HG03103 (cell line): ENCODE measurements around the gene SLC27A2.
"Not testable (repeated sequence)": the region's sequence is repeated elsewhere in the genome, so short reads cannot be mapped to it uniquely, and the experiment has no call there.

Experiments
- ATAC-seq: cut with Tn5 transposase; IDR thresholded peaks from one replicate; pipeline ENCODE4 v1.9.1; 2021; ENCODE audit warnings: low read depth; ENCODE audit not compliant: unreplicated experiment

Gene SLC27A2

DNA sequence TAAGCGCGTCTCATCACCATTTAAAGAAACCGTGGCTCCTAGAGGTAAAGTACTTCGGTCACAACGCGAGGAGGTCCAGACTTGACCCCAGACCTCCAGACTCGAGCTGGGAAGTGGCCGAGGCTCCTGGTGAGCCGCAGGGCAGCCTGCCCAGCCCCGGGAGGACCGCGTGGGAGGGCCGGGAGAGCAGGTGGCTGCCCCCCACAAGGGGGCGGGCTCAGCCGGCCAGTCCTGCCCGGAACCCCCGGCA, at the start of gene SLC27A2:
TSS of gene SLC27A2 (plus strand) at position 228 of the 250 bp plus-strand sequence. CDS start 232 bp downstream, outside the sequence.
- ATAC-seq: peak; percentile 43

DNA sequence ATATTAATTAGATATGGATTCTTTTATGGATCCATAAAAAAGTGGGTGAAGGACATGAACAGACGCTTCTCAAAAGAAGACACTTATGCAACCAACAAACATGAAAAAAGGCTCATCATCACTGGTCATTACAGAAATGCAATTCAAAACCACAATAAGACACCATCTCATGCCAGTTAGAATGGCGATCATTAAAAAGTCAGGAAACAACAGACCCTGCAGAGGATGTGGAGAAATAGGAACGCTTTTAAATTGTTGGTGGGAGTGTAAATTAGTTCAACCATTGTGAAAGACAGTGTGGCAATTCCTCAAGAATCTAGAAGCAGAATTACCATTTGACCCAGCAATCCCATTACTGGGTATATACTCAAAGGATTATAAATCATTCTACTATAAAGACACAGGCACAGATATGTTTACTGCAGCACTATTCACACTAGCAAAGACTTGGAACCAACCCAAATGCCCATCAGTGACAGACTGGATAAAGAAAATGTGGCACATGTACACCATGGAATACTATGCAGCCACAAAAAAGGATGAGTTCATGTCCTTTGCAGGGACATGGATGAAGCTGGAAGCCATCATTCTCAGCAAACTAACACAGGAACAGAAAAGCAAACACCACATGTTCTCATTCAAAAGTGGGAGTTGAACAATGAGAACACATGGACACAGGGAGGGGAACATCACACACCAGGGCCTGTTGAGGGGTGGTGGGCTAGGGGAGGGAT, 49.6 kb upstream of the SLC27A2 start:
- not testable (repeated sequence) for ATAC-seq

DNA sequence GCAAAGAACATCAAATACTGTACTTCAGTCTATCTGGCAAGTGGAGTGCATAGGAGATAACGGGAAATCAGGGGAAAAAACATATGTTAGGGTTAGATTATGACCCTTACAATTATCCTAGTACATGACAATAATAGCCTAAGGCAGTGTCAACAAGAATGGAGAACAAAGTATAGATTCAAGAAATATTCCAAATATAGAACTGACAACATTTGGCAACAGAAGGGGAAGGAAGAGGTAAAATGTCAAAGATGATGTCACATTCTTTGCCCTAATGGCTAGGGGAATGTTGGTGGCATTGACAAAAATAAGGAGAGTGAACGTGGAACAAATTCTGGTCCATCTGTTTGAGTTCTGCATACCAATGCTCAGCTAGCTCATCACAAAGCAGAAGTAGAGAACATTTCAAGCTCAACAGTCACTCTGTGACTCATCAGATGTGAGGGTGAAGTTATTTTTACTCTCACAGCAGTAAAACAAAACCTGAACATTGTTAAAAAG, 47.4 kb upstream of the SLC27A2 start:
- peak; percentile 69 for ATAC-seq

DNA sequence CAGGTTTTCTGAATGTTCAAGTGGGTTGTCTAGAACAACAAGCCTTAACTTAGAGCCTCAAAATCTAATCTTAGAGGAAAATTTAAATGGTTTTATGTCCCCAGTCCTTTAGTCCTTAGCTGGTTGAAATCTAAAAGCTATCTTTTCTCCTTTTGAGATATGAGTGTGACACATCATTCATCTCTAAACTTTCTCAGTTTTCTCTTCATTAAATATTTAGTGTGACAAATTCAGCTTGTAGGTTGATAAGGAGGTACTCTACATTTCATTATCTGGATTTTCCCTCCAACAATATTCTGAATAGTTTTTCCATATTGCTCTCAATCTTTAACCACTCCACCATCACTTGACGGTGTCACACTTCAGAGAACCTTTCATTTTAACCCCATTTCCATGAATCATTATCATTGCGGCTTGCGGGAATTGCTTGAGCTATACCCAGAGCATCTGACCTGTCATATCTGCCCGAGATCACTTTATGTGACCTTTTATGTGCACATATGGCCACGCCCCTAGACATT, 46.9 kb upstream of the SLC27A2 start:
- peak; percentile 50 for ATAC-seq

DNA sequence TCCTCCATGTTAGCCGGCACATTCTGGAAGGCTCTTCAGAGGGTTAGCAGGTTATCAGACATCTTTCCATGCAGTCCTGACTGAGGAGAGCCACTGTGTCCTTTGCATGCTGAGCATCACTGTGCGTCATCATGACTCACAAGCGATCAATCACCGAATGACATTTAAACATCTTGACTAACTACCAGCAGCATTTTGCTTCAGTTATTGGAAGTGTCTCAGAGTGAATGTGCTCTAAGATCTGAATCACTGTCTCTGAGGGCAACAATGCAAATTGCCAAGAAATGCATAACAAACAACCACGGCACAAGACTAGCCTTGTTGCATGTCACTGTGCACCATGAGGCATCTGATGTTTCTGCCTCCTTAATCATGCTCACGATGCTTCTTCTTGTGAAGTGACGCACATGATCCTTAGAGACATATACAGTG, 44.6 kb upstream of the SLC27A2 start:
- no peak for ATAC-seq

DNA sequence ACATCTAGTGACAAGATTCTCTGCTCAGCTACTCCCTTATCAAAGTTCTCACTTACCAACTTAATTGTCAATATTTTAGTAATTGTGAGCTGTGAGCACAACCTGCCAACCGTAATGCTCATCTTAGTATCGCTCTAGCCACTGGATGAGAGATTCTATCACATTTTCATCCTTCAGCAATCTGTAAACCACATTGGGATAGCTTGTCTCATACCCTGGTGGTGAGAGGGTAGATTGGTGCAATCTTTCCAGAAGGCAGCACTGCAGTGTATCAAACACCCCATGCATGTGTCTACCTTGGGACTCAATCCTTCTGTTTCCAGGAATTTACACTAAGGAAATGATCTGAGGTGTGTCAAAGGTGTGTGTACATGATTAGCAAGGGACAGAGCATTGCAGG, 44.1 kb upstream of the SLC27A2 start:
- ATAC-seq: no peak

DNA sequence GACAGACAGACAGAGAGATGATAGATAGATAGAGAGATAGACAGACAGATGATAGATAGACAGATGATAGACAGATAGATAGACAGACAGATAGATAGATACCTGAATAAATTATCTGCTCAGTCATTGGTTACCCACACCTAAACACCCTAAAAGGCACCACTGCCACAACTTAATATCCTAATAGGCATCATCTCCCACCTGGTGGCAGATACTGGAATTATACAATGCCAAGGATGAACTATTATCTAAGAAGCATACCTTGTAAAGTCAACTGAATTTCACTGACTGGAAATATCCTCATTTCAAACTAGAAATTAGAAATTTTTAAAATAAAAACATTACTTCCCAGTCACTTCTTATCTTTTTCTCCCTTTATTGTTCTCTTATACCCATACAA, 43.6 kb upstream of the SLC27A2 start:
- ATAC-seq: no peak

DNA sequence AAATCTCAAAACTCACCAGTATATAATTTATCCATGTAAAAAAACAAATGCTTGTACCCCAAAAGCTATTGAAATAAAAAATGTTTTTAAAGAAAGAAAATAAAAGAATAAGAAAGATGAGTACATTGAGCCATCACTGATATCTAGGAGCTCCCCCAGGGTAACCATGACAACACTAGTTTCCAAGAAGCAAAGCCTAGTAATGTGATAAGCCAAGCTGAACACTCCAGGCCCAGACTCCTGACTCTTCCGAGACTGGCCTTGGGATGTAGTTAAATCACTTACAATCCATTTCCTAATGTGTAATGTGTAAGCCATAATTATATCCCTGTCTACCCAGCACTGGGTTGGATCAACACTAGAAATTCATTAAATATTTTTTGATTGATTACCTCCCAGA, 41.9 kb upstream of the SLC27A2 start:
- no peak for ATAC-seq

DNA sequence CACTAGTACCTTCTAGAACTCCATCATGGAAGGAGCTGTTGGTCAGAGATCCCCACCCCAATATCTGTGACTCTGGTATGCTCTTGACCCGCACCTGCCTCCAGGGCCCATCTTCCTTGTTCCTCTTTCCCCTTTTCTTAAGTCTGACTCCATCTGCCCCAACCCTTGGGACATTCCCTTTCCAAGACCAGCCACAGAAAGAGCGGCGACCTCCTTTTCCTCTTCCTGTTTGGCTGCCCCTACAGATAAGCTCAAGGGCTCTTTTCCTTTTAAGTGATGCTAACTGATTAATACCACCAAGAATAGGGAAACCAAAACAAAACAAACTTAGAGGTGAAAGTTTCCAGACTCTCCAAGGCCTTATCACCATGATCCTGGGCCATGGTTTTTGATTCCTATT, 41.0 kb upstream of the SLC27A2 start:
- no peak for ATAC-seq

DNA sequence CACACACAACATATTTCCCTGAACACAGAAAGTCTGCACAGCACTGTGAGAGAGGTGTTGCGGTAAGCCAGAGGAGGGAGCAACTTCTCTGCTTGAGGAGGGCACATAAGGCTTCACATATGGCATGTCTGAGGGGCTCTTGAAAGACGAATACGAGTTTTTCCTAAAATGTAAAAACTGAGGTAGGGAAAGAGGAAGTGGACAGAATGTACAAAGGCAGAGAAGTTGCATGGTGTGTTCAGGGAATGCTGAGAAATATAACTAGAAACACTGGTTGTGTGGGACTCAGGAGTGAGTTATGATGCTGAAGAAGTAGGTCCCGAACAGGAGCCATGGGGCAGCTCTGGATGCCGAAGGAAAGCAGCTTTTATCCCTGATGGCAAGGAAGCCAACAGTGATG, 40.1 kb upstream of the SLC27A2 start:
- ATAC-seq: no peak

DNA sequence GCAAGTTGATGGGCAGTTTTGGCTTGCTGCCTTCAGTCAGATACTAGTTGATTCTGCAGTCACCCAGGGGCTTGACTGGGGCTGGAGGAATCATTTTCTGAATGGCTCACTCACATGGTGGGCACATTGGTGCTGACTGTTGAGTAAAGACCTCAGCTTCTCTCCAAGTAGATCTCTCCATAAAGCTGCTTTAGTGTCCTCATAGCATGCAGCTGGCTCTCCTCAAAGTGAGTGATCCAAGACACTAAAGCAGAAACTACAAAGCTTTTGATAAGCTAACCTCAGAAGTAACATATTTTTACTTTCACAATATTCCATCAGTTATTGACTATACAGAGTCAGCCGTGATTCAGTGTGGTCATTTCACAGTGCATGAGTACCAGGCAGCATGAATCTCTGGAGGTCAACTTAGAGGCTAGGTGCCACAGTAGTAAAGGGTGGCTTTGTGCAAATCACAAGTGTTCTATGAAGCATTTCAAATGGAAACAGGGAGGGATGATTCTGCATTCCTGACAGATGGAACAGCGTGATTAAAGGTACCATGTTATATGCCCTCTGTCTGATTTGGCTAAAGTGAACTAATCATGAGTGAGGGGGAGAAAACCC, 38.6 kb upstream of the SLC27A2 start:
- ATAC-seq: no peak

DNA sequence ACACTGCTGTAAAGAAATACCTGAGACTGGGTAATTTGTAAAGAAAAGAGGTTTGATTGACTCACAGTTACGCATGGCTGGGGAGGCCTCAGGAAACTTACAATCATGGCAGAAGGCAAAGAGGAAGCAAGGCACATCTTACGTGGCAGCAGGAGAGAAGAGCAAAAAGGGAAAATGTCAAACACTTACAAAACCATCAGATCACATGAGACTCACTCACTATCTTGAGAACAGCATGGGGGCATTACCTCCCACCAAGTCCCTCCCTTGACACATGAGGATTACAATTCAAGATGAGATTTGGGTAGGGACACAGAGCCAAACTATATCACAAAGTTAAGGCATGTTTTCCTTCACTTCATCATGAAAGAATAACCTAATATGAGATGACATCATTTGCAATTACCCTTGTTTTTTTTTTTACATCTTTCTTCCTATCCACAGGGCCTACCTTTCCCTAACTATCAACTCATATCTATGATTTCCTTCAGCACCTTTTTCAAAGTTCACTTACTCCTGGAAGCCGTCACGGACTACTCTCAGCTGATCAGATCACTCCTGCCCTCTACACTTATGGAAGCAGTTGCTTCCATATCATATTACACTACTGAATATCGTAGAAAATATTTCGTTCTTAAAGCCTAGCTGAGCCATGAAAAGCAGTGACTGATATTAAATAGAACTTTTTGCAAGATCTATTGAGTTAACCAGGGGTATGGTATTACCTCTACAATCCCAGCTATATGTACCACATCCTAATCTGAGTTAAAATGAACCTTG, 37.5 kb upstream of the SLC27A2 start:
- no peak for ATAC-seq

DNA sequence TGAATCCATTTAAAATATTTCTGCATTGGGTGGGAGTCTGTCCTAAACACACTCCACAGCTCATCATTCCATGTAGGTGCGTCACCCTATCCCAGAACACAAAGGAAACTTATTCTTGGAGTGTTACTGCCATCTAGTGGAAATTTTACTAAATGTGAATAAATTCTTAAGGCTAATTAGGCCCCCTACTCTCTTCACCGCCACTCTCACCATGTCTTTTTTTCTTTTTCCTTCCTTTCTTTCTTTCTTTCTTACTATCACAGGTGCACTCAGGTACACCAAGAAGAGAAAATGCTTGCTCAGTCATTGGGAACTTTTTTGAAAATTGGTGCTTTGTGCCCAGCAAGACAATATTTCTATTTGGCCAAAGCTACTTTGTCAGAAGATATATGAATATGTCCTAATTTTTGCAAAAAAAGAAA, 36.5 kb upstream of the SLC27A2 start:
- ATAC-seq: no peak

DNA sequence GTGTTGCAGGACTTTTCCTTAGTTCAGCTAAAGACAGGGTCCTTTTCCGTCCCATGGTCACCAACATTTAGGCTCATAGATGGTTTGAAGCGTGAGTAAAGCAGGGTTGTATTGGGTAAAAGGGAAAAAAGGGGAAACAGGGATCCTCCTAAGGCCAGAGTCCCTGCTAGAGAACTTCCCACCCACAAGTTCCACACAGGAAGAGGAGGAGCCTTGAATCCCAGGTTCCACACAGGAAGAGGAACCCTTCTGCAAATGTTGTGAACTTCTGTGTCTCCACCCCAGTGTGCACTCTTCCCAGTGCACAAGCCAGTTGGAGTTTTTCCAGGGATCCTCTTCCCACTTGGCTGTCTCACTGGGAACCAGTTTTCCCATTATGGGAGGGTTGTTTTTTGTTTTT, 35.4 kb upstream of the SLC27A2 start:
- no peak for ATAC-seq

DNA sequence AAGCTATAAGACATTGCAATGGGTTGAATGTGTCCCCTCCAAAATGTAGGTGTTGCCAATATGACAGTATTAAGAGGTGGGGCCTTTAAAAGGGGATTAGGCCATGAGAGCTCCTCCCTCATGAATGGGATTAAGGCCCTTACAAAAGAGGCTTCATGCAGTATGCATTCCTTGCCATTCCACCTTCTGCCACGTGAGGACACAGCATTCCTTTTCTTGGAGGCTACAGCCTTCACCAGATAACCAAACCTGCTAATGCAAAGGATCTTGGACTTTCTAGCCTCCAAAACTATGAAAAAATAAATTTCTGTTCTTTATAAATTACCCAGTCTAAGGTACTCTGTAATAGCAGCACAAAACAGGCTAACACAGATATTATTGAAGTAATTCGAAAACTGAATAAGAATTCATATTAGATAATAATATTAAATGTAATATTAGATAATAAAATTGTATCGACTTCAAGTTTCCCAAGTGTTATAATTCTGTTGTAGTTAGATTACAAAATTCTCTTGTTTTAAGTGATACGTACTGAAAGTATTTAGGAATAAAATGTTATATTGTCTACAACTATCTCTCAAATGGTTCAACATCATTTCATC, 33.5 kb upstream of the SLC27A2 start:
- ATAC-seq: no peak

DNA sequence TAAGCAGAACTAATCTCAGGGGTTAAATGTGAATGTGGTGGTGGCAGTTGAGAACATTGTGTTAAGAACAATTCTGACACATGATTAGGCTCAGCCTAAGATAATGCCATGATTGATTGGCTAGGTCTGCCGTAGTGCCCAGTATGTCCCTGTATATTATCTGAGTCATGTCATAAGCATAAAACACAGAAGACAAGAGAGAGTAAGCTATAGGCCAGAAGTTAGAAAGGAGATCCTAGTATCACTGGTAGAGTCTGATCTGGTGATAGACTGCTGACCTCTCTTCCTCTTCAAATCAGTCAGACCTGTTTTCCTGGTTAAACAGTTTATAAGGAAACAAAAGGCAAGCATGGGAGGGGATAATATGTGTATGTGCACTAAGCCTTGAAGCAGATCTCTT, 32.9 kb upstream of the SLC27A2 start:
- ATAC-seq: no peak

DNA sequence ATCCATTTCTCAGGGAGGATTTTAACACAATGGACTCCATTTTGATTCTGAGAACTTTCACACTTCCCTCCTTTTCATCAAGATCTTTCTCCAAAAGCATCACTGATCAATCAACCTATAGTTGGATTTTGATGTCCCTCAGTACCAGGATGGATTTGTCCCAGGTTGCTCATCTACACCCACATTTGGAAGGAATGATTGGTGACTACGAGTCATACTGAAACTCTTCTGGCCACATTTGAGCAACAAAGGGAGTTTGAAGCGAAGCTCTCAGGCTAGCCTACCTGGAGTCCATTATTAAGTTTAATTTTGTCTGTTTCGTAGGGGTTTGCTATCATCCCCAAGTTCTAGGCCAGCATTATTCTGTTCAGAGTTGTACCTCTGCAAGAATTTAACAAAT, 31.6 kb upstream of the SLC27A2 start:
- no peak for ATAC-seq

DNA sequence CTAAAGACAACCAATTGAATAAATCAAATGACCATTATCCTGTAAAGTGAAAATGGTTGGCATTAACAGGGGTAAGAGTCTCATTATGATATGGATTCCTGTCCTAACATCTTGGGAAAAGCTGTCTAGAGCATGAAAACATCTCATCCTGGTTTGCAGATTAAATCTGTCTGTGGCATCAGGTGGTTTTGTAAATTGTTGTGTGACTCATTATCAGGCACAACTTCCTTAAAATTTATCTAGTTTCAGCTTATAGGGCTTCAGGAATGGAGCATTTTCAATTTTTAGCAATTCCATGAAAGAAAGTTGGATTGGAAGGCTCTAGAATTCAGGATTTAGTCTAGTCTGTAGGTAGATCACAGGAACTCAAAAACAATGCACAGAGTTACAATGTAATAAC, 31.1 kb upstream of the SLC27A2 start:
- ATAC-seq: no peak

DNA sequence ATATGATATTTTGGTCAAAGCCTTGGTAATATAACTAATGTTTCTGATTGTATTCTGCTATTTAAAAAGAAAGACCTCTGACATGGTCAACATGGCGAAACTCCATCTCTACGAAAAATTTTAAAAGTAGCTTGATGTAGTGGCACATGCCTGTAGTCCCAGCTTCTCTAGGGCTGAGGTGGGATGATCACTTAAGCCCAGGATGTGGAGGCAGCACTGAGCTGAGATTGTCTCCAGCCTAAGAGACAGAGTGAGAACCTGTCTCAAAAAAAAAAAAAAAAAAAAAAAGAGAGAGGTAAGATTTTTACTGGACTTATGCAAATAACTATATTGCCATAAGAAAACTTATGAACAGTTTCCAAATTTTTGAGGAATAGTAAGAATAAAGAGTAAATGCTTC, 30.5 kb upstream of the SLC27A2 start:
- no peak for ATAC-seq

DNA sequence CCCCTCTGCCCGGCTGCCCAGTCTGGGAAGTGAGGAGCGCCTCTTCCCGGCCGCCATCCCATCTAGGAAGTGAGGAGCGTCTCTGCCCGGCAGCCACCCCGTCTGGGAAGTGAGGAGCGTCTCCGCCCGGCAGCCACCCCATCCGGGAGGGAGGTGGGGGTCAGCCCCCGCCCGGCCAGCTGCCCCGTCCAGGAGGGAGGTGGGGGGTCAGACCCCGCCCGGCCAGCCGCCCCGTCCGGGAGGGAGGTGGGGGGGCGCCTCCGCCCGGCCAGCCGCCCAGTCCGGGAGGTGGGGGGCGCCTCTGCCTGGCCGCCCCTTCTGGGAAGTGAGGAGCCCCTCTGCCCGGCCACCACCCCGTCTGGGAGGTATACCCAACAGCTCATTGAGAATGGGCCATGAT, 23.8 kb upstream of the SLC27A2 start:
- not testable (repeated sequence) for ATAC-seq
